GM19395 (cell line): ENCODE data around the gene DSG3.

ENCODE experiments used
- ATAC-seq: cut with Tn5 transposase; IDR thresholded peaks from one replicate; pipeline ENCODE4 v1.9.1; 2021; ENCODE audit warnings: mild to moderate bottlenecking, moderate library complexity; ENCODE audit not compliant: unreplicated experiment

The DSG3 gene

GRCh38 chr18:31430554-31430953, 17.0 kb upstream of the DSG3 start:
- no peak for ATAC-seq

- no peak for ATAC-seq
These were observed 15.2 kb upstream of the DSG3 start for GRCh38 chr18:31432316-31432715.

GRCh38 chr18:31436825-31437224, 10.7 kb upstream of the DSG3 start:
- ATAC-seq: no peak

GRCh38 chr18:31438402-31438801, 9.1 kb upstream of the DSG3 start:
- no peak for ATAC-seq

GRCh38 chr18:31439807-31440325, 7.7 kb upstream of the DSG3 start:
- ATAC-seq: no peak

- no peak for ATAC-seq
These were observed 6.8 kb upstream of the DSG3 start for GRCh38 chr18:31440787-31441186.

GRCh38 chr18:31441493-31441892, 6.0 kb upstream of the DSG3 start:
- no peak for ATAC-seq

GRCh38 chr18:31444142-31444541, 3.4 kb upstream of the DSG3 start:
- no peak for ATAC-seq

GRCh38 chr18:31445908-31446307, 1.6 kb upstream of the DSG3 start:
- no peak for ATAC-seq

- no peak for ATAC-seq
These were observed 687 bp upstream of the DSG3 start for GRCh38 chr18:31446854-31447253.

- no peak for ATAC-seq
These were observed 2.9 kb downstream of the DSG3 start for GRCh38 chr18:31450409-31450808.

- no peak for ATAC-seq
These were observed 4.1 kb downstream of the DSG3 start for GRCh38 chr18:31451625-31452024.

- no peak for ATAC-seq
These were observed 6.6 kb downstream of the DSG3 start for GRCh38 chr18:31454066-31454708.

GRCh38 chr18:31469629-31470028, 22.1 kb downstream of the DSG3 start:
- ATAC-seq: no peak

- ATAC-seq: no peak
These were observed 31.1 kb downstream of the DSG3 start for GRCh38 chr18:31478688-31479087.

- ATAC-seq: no peak
These were observed 34.5 kb downstream of the DSG3 start for GRCh38 chr18:31482051-31482450.

- ATAC-seq: no peak
These were observed 35.9 kb downstream of the DSG3 start for GRCh38 chr18:31483396-31483795.

GRCh38 chr18:31484461-31484860, 36.9 kb downstream of the DSG3 start:
- no peak for ATAC-seq

- ATAC-seq: no peak
These were observed 38.6 kb downstream of the DSG3 start for GRCh38 chr18:31486165-31486564.

- ATAC-seq: no peak
These were observed 39.9 kb downstream of the DSG3 start for GRCh38 chr18:31487246-31488015.

GRCh38 chr18:31489311-31489710, 41.8 kb downstream of the DSG3 start:
- ATAC-seq: no peak

- ATAC-seq: peak; percentile 89
These were observed 42.8 kb downstream of the DSG3 start for GRCh38 chr18:31490387-31490786.
